SU-DHL-6 (cell line): ENCODE results near the gene ANKRD39.

ENCODE experiments used
- H2AFZ ChIP-seq: fragments of 200-600 bp; sonication (generic); 2 replicates; pipeline ENCODE4 v1.6.1; 2014; ENCODE audit warnings: low read depth, mild to moderate bottlenecking, moderate library complexity, mixed read lengths, antibody characterized with exemption, low read length; ENCODE audit not compliant: severe bottlenecking
- H3F3A ChIP-seq: fragments of 200-600 bp; shearing (Covaris generic); 2 replicates; pipeline ENCODE4 v1.6.0; 2016; ENCODE audit warnings: antibody characterized with exemption, mild to moderate bottlenecking; ENCODE audit not compliant: insufficient read depth
- H3K27ac ChIP-seq: fragments of 200-600 bp; sonication (generic); 2 replicates; pipeline ENCODE4 v1.5.1; 2016; ENCODE audit warnings: low read depth, mild to moderate bottlenecking, low read length, moderate library complexity, mixed read lengths
- H3K27me3 ChIP-seq: fragments of 200-600 bp; sonication (generic), shearing (Covaris generic); 2 replicates; pipeline ENCODE4 v1.6.0; 2014; ENCODE audit warnings: mild to moderate bottlenecking, low read length
- H3K36me3 ChIP-seq: fragments of 200-600 bp; sonication (generic); 2 replicates; pipeline ENCODE4 v1.6.1; 2014; ENCODE audit warnings: mild to moderate bottlenecking, low read length, mixed read lengths
- H3K4me2 ChIP-seq: fragments of 300-600, 200-600 bp; shearing (Covaris generic), sonication (generic); 2 replicates; pipeline ENCODE4 v1.6.0; 2014; ENCODE audit warnings: low read length, low read depth, mild to moderate bottlenecking; ENCODE audit not compliant: poor library complexity, severe bottlenecking
- H3K4me3 ChIP-seq: fragments of 200-600 bp; sonication (generic); 2 replicates; pipeline ENCODE4 v1.5.1; 2014; ENCODE audit warnings: antibody characterized with exemption, low read length, mild to moderate bottlenecking, mixed read lengths; ENCODE audit not compliant: insufficient read depth, poor library complexity, severe bottlenecking
- H3K79me2 ChIP-seq: fragments of 200-600 bp; sonication (generic); 2 replicates; pipeline ENCODE4 v1.6.1; 2014; ENCODE audit warnings: mild to moderate bottlenecking, low read length, moderate library complexity; ENCODE audit not compliant: insufficient read depth
- H3K9ac ChIP-seq: fragments of 200-600 bp; sonication (generic); 2 replicates; pipeline ENCODE4 v1.7.0; 2014; ENCODE audit warnings: mild to moderate bottlenecking, low read length
- H3K9me2 ChIP-seq: fragments of 200-600 bp; sonication (generic); replicated peaks from 2 replicates; pipeline ENCODE4 v1.6.1; 2014; ENCODE audit warnings: low read length; ENCODE audit not compliant: insufficient read depth
- H3K9me3 ChIP-seq: fragments of 200-600 bp; sonication (generic); 2 replicates; pipeline ENCODE4 v1.6.1; 2014; ENCODE audit warnings: low read length, mixed read lengths; ENCODE audit not compliant: insufficient read depth
- H4K20me1 ChIP-seq: fragments of 200-600 bp; sonication (generic); 2 replicates; pipeline ENCODE4 v1.6.1; 2014; ENCODE audit warnings: low read depth, mild to moderate bottlenecking, antibody characterized with exemption, low read length, moderate library complexity, mixed read lengths
- CTCF ChIP-seq: fragments of 200-600 bp; sonication (generic); IDR thresholded peaks from one replicate; pipeline ENCODE4 v1.5.1; 2017; ENCODE audit warnings: antibody characterized with exemption, mild to moderate bottlenecking, low read length, moderate library complexity; ENCODE audit not compliant: insufficient read depth, poor library complexity, severe bottlenecking
- EZH2phosphoT487 ChIP-seq: fragments of 200-600 bp; sonication (generic), shearing (Covaris generic); conservative IDR thresholded peaks from 2 replicates; pipeline ENCODE4 v1.6.1; 2018; ENCODE audit warnings: mild to moderate bottlenecking, antibody characterized with exemption, low read length, moderate library complexity, mixed read lengths

Gene ANKRD39

DNA sequence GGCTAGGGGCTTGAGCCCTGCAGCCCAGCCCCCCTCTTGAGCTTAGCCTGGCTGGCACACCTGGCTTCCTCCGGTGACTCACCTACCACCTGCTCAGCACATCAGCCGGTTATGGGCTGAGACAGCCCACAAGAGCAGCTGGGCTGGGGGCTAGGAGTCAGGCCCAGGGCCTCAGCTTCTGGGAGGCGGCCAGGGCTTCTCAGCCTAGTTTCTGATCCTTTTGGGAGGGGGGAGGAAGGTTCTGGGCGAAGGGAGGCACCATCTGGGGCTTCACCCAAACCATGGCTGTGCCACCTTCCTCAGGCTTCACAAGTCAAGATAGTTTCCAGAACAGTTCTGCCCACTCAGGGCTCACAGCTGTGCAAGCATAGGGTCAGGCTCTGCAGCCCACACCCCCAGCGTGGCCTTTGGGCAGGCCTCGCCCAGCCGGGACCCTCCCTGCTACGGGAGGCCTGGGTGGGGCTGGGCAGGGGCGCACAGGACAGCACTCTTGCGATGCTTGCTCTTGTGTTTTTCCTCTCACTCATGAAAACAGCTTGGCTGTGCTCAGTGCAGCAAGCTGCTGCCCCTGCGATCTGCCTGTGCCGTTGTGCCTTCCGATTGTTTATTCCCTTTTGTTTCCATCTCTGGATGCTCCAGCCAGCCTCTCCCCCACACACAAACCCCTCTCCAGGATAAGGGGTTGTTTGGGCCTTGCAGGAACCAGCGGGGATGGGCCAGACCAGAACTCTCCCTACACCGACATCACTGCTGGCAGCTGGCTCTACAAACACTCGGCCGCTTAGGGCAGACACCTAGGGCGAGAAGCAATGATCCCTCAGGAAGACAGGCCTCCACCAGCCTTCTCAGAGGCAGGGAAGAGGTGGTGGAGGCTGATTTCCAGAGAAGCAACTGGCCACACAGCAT, 38.2 kb upstream of the ANKRD39 start:
- Histone ChIP-seq H4K20me1 (no peaks in the 10 kb centered on the region), H3K4me3 (no peak overlapping the region), H2AFZ (no peak overlapping the region), H3F3A (no peaks in the 10 kb centered on the region), H3K79me2 (no peaks in the 10 kb centered on the region), H3K9me3 (no peaks in the 10 kb centered on the region), H3K9ac (no peak overlapping the region), H3K9me2 (no peaks in the 10 kb centered on the region), H3K36me3 (no peaks in the 10 kb centered on the region), H3K27ac (no peak overlapping the region), H3K4me2 (no peak overlapping the region), H3K27me3 (no peaks in the 10 kb centered on the region)
- TF ChIP-seq CTCF: no peak

DNA sequence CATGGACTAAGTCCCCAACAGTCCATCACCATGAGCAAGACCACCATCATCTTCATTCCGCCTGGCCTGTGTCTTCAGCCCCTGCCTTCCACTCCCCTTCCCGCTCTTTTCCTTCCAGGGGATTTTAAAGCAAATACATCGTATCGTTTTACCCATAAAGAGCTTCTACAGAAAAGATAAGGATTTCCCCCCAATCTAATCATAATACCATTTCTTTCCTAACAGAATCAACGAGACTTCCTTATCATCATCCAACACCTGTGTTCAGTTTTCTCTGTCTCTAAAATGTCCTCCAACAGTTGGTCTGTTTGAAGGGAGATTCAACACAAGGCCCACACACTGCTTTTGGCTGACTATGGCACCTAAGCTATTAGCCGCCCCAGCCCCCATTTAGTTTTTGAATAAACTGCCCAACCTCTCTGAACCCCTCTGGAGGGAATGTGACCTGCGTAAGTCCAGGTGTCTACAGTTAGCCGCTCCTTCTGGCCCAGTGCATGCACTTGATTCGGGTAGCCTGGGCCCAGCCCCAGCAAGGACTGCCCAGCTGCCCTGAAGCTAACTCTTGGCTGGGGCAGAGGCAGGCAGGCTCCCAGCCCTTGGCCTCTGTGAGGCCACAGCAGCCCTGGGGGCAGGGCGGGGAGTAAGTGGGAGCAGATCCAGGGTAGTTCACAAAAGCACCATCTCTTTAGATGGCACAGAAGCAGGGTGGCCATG, 37.4 kb upstream of the ANKRD39 start:
- no peaks in the 10 kb centered on the region for H3K9me3 ChIP-seq

DNA sequence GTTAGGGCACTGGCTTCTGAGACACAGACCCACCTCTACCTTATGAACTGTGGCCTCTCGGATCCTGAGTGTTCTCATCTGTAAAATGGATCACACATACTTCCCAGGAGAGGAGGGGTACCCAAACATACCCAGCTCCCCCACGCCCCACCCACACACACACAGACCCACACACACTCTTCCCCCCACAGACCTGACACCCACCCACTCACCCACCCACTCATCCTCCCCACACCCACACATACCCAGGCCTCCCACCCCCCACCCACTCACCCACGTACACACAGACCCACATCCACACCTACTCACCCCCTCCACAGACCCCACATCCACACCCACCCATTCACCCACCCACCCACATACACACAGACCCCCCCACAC, 36.3 kb upstream of the ANKRD39 start:
- no peak for TF ChIP-seq CTCF
- no peak for TF ChIP-seq EZH2phosphoT487
- Histone ChIP-seq H2AFZ (no peak overlapping the region), H3K36me3 (no peaks in the 10 kb centered on the region), H3K9me3 (no peaks in the 10 kb centered on the region), H3K4me2 (no peak overlapping the region), H3K27ac (no peak overlapping the region), H3K79me2 (no peaks in the 10 kb centered on the region), H3K27me3 (no peaks in the 10 kb centered on the region), H3K4me3 (no peak overlapping the region), H3F3A (no peaks in the 10 kb centered on the region), H3K9me2 (no peaks in the 10 kb centered on the region), H3K9ac (no peak overlapping the region), H4K20me1 (no peaks in the 10 kb centered on the region)

More for the DNA sequence above, 37.4 kb upstream of the ANKRD39 start:
- Histone ChIP-seq H3K79me2 (no peaks in the 10 kb centered on the region), H3K9me2 (no peaks in the 10 kb centered on the region), H2AFZ (no peak overlapping the region), H3K27ac (no peak overlapping the region), H3K36me3 (no peaks in the 10 kb centered on the region), H3K4me3 (no peak overlapping the region), H4K20me1 (no peaks in the 10 kb centered on the region), H3K27me3 (no peaks in the 10 kb centered on the region), H3F3A (no peaks in the 10 kb centered on the region), H3K9ac (no peak overlapping the region), H3K4me2 (no peak overlapping the region)
- TF ChIP-seq EZH2phosphoT487: no peak
- no peak for TF ChIP-seq CTCF
